IPS-18a (cell line): ENCODE data around the gene BLCAP.

Source experiments
- H3K27ac ChIP-seq: one replicate; pipeline ENCODE4 v1.5.1; 2013; ENCODE audit warnings: low read length
- H3K27me3 ChIP-seq: one replicate; pipeline ENCODE4 v1.6.1; 2013; ENCODE audit warnings: mild to moderate bottlenecking, low read length; ENCODE audit not compliant: control insufficient read depth, insufficient read depth
- H3K36me3 ChIP-seq: one replicate; pipeline ENCODE4 v1.6.1; 2013; ENCODE audit warnings: low read depth, low read length; ENCODE audit not compliant: control insufficient read depth
- H3K4me1 ChIP-seq: one replicate; pipeline ENCODE4 v1.6.1; 2013; ENCODE audit warnings: low read depth, low read length; ENCODE audit not compliant: control insufficient read depth
- H3K4me3 ChIP-seq: one replicate; pipeline ENCODE4 v1.5.1; 2013; ENCODE audit warnings: low read length
- H3K9ac ChIP-seq: one replicate; pipeline ENCODE4 v1.6.1; 2013; ENCODE audit warnings: mild to moderate bottlenecking, low read length, moderate library complexity
- H3K9me3 ChIP-seq: one replicate; pipeline ENCODE4 v1.6.1; 2013; ENCODE audit warnings: low read depth, low read length; ENCODE audit not compliant: control insufficient read depth

BLCAP gene

DNA sequence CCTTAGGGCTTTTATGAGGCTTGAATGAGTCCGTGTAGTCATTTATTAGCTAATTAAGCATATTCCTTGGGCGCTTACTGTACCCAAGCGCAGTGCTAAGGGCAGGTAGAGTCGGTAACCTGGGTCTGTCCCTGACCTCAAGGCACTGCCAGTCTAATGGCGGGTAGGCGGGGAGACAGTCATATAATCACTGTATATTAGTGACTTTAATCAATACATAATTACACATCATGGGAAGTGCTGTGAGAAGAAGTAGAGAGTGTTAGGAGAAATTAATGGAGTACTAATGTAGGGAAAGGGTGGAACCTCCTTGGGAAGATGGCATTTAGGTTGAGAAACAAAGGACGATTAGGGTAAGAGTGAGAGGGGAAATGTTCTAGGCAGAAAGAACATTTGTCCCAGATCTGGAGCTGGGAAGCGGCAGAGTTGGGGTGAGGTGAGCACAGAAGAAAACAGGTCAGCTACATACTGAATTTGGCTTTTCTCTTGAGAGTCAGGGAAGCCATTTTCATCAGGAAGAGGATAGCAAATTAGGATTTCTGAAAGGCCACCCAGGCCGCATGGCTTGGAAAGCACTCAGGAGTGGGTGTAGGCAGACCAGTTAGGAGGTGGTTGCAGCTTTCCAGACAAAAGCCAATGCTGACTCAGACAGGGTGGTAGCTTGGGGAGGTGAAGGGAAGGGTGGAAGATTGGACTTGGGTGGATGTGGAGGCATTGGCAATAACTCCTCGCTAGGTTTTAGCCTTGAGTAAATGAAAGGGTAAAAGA, 954 bp upstream of the BLCAP start:
- no peaks in the 10 kb centered on the region for H3K9me3 ChIP-seq

DNA sequence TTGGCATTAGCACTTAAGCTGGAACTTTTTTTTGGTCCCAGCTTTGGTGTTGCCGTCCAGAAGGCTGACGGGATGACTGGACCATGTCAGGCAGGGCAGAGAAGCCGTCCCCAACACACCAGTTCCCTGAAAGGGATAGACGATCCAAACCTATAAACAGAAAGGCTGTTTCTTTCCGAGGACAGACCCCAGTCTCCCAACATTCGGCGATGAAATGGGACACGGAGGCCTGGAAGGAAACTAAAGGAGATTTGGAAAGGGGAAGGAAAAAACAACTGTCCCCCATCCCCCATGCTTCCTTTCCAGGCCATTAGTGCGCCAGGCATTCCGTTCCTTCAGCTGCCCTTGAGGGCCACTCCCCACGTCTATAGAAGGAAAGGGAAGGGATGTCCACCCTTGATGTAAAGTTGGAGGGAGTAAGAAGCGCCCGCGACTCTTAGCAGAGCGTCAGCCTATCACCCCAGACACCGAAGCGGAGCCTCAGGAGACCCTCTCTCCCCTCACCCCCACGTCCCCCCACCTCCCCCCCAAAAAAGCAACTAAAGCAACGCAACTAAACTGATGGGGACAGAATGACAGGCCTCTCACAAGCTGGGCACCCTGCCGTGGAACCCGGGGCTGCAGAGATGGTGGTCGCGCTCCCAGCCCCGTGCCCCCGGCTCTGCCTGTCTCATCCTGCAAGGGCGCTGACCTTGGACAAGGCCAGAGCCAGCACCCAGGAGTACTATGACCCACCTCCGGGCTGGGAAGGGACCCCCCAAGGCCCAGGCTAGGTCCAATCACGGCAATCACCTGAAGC, 638 bp downstream of the BLCAP start:
- H3K27me3 ChIP-seq = peaks cover 7% of the 10 kb centered on the region
- no peaks in the 10 kb centered on the region for H3K36me3 ChIP-seq
- H3K4me1 ChIP-seq = peaks cover 25% of the 10 kb centered on the region
- no peak overlapping the region for H3K27ac ChIP-seq
- peak overlapping the region; percentile 91 for H3K9ac ChIP-seq
- peak overlapping the region; percentile 94 for H3K4me3 ChIP-seq
- no peaks in the 10 kb centered on the region for H3K9me3 ChIP-seq

More for the DNA sequence above, 954 bp upstream of the BLCAP start:
- peak overlapping the region; percentile 94 for H3K4me3 ChIP-seq
- peak overlapping the region; percentile 91 for H3K9ac ChIP-seq
- peaks cover 17% of the 10 kb centered on the region for H3K4me1 ChIP-seq
- no peaks in the 10 kb centered on the region for H3K27me3 ChIP-seq
- no peaks in the 10 kb centered on the region for H3K36me3 ChIP-seq
- H3K27ac ChIP-seq = peak overlapping the region; percentile 100

DNA sequence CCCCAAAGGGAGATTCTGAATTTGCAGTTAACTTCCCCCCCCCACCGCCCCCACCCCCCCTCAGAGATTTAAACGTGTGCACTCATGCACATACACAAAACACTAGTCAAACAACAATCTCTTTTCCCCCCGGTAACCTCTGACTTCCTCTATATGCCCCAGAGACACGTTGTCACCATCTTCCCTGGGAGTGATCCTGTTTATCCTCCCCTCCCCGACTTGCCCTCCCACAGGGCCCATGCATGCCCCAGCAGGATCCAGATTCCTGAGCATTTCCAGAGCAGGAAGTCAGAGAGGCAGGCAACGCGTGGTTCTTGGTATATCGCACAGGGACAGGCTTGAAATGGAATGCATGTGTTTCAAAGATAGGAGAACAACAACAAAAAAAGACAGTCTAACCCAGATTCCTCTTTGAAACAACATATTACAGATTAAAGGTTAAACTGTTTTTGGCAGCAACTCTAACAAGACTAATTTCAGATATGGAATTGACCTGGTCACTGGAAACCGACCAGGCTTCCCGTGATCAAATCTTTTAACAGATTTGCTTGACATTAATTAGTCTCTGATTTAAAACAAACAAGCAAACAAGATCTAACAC, 1.3 kb downstream of the BLCAP start:
- Histone ChIP-seq H3K4me1 (peaks cover 25% of the 10 kb centered on the region), H3K9me3 (no peaks in the 10 kb centered on the region), H3K27me3 (peaks cover 7% of the 10 kb centered on the region), H3K9ac (peak overlapping the region; percentile 91), H3K36me3 (no peaks in the 10 kb centered on the region), H3K27ac (no peak overlapping the region), H3K4me3 (peak overlapping the region; percentile 94)

DNA sequence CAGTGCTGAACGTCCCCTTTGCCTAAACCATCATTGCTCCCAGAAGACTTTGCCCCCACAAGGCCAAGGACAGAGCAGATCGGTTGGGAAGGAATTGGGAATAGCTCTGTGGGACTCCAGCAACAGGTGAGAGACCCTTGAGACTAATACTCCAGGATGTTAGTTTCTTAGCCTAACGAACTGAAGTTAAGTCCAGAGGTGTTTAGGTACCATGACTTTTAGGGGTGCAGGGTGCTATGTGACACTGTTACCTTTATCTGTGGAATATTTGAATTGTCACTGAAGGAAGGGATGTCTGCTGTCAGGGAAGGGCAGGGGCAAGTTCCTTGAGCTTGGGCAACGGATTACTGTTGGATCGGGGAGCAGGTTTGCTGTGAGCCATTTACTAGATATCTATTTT, 1.9 kb downstream of the BLCAP start:
- H3K4me1 ChIP-seq = peaks cover 25% of the 10 kb centered on the region
- no peak overlapping the region for H3K27ac ChIP-seq
- H3K4me3 ChIP-seq = peak overlapping the region; percentile 94
- H3K27me3 ChIP-seq = peaks cover 7% of the 10 kb centered on the region
- no peaks in the 10 kb centered on the region for H3K9me3 ChIP-seq
- no peaks in the 10 kb centered on the region for H3K36me3 ChIP-seq
- H3K9ac ChIP-seq = no peak overlapping the region

DNA sequence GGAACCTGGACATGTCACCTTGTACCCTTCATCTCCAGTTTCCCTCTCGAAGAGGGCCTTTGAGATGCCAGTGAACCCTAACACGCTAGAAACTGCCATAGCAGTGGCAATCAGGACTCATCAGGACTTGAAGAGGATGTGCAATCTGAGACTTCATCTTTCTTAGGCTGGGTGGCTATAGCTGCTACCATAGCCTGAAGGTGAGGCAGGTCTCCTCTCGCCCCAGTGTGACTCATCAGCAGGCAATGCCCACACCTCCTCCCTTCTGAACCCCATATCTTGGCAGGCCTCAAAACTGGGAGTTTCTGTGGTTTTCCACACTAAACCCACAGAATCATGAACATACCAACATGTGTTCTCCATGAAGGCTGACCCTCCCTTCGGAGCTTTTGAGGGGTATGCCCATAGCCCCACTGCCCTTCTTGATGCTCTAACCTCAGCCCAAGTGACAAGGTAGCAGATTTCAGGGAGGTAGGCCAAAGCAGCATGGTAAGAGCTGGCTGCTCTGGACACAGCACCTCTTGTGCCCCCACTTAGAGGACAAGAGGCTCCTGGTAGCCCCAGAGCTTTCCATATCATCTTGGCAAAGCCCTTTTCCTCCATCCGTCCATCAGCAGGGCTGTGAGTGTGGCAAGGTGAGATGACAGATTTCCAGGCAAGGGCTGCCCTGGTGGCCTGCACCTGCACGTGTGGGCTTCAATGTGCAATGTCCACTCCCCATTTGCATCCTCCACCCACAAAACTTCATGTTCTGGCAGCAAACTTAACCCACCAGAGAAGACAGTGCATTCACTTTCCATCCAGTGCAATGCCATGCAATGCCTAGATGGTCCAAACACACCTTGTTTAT, 2.6 kb downstream of the BLCAP start:
- H3K9ac ChIP-seq = no peak overlapping the region
- peaks cover 26% of the 10 kb centered on the region for H3K4me1 ChIP-seq
- peak overlapping the region; percentile 94 for H3K4me3 ChIP-seq

DNA sequence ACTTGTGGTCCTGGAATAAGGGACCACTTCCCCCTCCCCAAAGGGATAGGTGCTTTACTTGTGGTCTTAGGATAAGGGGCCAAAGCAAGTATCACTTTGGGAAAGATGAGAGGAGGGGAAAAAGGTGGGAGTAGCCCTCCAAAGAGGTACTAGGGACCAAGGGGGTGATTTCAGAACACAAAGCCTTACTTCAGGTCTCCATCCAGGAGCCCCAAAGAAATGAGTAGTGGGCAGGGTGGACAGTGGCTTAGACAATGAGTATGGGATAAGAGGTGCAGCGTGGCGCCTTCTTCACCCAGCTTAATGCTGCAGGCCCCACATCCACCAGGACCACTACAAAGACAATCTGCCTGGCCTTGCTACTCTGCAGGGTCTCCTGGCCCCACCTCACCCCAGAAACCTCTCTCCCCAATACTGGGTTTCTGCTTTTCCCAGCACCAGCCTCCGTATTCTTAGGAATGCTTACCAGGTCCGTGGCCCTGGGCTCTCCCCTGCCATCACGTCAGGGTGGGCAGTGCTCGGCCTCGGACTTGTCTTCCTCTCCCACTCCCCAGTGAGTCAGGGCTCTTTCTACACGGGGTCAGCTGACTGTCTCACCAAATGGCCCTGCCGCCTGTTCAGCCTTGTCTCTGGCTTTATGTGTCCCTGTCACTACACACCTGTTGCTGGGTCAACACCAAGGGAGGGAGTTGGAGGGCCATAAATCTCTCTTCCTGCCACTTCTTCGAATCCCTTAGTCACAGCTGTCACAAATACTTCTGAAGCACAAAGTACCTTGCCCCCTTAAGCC, 3.6 kb downstream of the BLCAP start:
- H3K9ac ChIP-seq = no peak overlapping the region
- H3K27me3 ChIP-seq = peaks cover 11% of the 10 kb centered on the region
- H3K4me3 ChIP-seq = no peak overlapping the region
- H3K27ac ChIP-seq = no peak overlapping the region
- no peaks in the 10 kb centered on the region for H3K9me3 ChIP-seq
- no peaks in the 10 kb centered on the region for H3K36me3 ChIP-seq
- peaks cover 34% of the 10 kb centered on the region for H3K4me1 ChIP-seq

More for the DNA sequence above, 2.6 kb downstream of the BLCAP start:
- Histone ChIP-seq H3K36me3 (no peaks in the 10 kb centered on the region), H3K27me3 (peaks cover 7% of the 10 kb centered on the region), H3K9me3 (no peaks in the 10 kb centered on the region), H3K27ac (no peak overlapping the region)

DNA sequence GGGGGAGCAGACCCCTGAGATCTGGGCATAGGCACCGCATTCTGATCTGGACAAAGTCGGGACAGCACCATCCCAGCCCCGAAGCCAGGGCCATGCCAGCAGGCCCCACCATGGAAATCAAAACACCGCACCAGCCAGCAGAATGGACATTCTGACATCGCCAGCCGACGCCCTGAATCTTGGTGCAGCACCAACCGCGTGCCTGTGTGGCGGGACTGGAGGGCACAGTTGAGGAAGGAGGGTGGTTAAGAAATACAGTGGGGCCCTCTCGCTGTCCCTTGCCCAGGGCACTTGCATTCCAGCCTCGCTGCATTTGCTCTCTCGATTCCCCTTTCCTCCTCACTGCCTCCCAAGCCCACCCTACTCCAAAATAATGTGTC, 4.7 kb downstream of the BLCAP start:
- peaks cover 11% of the 10 kb centered on the region for H3K27me3 ChIP-seq
- H3K36me3 ChIP-seq = no peaks in the 10 kb centered on the region
- no peak overlapping the region for H3K4me3 ChIP-seq
- no peaks in the 10 kb centered on the region for H3K9me3 ChIP-seq
- no peak overlapping the region for H3K27ac ChIP-seq
- no peak overlapping the region for H3K9ac ChIP-seq
- H3K4me1 ChIP-seq = peaks cover 33% of the 10 kb centered on the region

DNA sequence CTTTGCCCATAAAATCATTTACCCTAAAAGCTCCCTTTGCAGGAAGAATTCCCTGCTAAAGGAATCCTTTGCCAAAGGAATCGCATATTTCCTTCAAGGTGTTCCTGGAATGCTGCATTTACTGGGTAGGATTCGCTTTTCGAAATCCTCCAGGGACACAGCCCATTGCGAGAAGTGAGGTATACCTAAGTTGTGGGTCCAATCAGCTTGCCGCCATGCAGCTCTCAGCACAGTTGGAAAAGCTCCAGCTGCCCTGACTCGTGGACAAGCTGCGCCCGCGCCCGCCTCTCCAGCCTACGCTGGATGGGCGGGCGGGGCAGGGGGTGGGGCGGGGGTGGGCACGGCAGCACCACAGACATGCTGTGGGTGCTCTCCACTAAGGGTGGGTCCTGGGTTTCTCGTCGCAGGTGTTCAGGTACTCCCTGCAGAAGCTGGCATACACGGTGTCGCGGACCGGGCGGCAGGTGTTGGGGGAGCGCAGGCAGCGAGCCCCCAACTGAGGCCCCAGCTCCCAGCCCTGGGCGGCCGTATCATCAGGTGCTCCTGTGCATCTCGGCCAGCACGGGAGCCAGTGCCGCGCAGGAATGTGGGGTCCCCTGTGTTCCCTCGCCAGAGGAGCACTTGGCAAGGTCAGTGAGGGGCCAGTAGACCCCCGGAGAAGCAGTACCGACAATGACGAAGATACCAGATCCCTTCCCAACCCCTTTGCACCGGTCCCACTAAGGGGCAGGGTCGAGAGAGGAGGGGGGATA, 5.2 kb downstream of the BLCAP start:
- Histone ChIP-seq H3K9ac (no peak overlapping the region), H3K4me1 (peaks cover 38% of the 10 kb centered on the region), H3K36me3 (peaks cover 2% of the 10 kb centered on the region), H3K27ac (no peak overlapping the region), H3K27me3 (peaks cover 11% of the 10 kb centered on the region), H3K4me3 (peak overlapping the region; percentile 60), H3K9me3 (no peaks in the 10 kb centered on the region)

DNA sequence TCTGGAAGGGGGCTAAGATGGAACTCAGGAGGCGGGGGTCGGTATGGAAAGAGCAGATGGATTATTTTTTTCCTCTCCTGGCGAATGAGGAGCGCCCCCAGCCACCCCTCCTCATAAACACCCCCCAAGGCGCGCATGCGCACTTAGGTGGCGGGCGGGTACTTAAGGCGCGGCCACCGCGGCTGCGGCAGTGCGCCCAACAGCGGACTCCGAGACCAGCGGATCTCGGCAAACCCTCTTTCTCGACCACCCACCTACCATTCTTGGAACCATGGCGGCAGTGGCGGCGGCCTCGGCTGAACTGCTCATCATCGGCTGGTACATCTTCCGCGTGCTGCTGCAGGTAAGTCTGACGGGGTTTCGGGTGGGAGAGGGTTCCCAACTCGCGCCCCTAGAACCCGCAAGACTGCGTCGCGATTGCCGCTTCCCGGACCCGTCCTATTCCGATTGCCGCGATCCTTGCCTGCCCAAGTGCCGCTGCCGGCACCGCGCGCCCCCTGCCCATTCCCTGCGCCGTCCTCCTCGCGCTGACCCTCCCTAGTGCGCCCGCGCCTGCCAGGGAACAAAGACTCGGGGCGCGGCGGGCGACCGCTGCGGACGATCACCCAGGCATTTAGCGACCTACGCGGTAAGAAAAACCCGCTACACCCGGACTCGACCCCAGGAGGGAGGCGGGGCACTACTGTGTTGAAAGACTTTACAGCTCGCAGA, 6.5 kb downstream of the BLCAP start, which contains the start of gene NNAT:
NNAT (plus strand) TSS at position 190 of the 711 bp plus-strand sequence; CDS start at position 272, 82 bp downstream.
- peaks cover 11% of the 10 kb centered on the region for H3K27me3 ChIP-seq
- H3K9ac ChIP-seq = peak within 1 kb of the TSS; percentile 48
- peaks cover 3% of the 10 kb centered on the region for H3K36me3 ChIP-seq
- H3K27ac ChIP-seq = no peak within 1 kb of the TSS
- H3K9me3 ChIP-seq = no peaks in the 10 kb centered on the region
- peaks cover 45% of the 10 kb centered on the region for H3K4me1 ChIP-seq
- peak within 1 kb of the TSS; percentile 60 for H3K4me3 ChIP-seq
